ENCODE measurements around the gene TBX4.
"Not testable (repeated sequence)": the region's sequence is repeated elsewhere in the genome, so short reads cannot be mapped to it uniquely, and the experiment has no call there.

Gene TBX4

DNA sequence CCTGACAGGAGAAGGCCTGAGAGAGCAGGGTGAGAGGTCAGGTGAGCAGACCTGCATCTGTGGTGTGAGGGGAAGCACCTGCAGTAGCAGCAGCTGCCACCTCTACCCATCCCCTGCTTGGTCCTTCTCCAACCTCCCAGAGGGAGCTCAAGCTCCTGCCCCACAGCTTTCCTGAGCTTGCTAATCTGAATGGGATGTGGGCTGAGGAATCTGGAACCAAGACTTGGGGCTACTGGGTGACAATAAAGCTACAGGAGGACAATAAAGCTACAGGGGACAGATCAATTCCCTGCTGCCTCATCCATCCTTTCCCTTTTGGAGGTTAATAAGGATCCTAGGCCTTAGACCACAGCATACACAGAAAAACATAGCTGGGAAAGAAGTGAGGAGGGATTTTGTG, 4.9 kb upstream of the TBX4 start:
- DNase-seq (ENCODE audit: extremely low spot score), result no peak
- ChIA-PET CTCF (interaction anchor here (0.6 to 0.8 kb wide), 2 partner anchors 21 to 425 kb away, joined by 3 to 5 read pairs; no protein-coding TSS in a partner anchor), POLR2A (interaction anchor here (0.8 kb wide), 1 partner anchor 17 kb away, joined by 3 read pairs; no protein-coding TSS in a partner anchor)
- no peak for TF ChIP-seq HDGF (IDR thresholded peaks at IDR 0.05; ENCODE audit: borderline replicate concordance)

- POLR2A ChIA-PET, result no interaction called here
Observed at GRCh38 chr17:61448042-61448441, 4.2 kb upstream of the TBX4 start.

DNA sequence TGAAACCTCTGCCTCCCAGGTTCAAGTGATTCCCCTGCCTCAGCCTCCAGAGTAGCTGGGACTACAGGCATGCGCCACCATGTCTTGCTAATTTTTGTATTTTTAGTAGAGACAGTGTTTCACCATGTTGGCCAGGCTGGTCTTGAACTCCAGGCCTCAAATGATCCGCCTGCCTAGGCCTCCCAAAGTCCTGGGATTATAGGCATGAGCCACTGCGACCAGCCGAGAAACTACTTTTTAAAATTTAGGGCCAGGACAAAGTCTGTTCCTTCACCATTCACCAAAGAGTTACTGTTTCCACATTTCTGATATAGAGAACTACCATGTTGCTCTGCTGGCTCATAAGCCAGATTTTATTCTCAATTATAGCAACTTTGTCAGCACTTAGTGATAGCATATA, 3.1 kb upstream of the TBX4 start:
- POLR2A ChIA-PET; DNase-seq (ENCODE audit: extremely low spot score): not testable (repeated sequence)
- CTCF ChIA-PET, result interaction anchor here (0.7 kb wide), 1 partner anchor 32 kb away, joined by 4 read pairs; no protein-coding TSS in a partner anchor

More at GRCh38 chr17:61448042-61448441, 4.2 kb upstream of the TBX4 start:
- CTCF ChIA-PET, result interaction anchor here (0.6 to 0.8 kb wide), 2 partner anchors 15 to 20 kb away, joined by 5 read pairs; no protein-coding TSS in a partner anchor
- no peak for TF ChIP-seq TARDBP (IDR thresholded peaks at IDR 0.05)
- no peak for TF ChIP-seq FOXM1 (IDR thresholded peaks at IDR 0.05; ENCODE audit: borderline replicate concordance)
- no peak for TF ChIP-seq ARNT (IDR thresholded peaks at IDR 0.05)
- TF ChIP-seq LEF1 (IDR thresholded peaks at IDR 0.05; ENCODE audit: borderline replicate concordance), result no peak
- TF ChIP-seq FOXK2 (IDR thresholded peaks at IDR 0.05), result no peak
- TF ChIP-seq SP1 (IDR thresholded peaks at IDR 0.05), result no peak
- TF ChIP-seq NFRKB (IDR thresholded peaks at IDR 0.05), result no peak
- no peak for TF ChIP-seq SUZ12 (IDR thresholded peaks at IDR 0.05)
- TF ChIP-seq ELF4 (IDR thresholded peaks at IDR 0.05), result no peak
- TF ChIP-seq HDGF (IDR thresholded peaks at IDR 0.05; ENCODE audit: borderline replicate concordance), result no peak
- no peak for TF ChIP-seq BHLHE40 (IDR thresholded peaks at IDR 0.05; ENCODE audit: borderline replicate concordance)
- TF ChIP-seq FOXA1 (IDR thresholded peaks at IDR 0.05), result no peak
- TF ChIP-seq, protein P1, sequence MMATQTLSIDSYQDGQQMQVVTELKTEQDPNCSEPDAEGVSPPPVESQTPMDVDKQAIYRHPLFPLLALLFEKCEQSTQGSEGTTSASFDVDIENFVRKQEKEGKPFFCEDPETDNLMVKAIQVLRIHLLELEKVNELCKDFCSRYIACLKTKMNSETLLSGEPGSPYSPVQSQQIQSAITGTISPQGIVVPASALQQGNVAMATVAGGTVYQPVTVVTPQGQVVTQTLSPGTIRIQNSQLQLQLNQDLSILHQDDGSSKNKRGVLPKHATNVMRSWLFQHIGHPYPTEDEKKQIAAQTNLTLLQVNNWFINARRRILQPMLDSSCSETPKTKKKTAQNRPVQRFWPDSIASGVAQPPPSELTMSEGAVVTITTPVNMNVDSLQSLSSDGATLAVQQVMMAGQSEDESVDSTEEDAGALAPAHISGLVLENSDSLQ (IDR thresholded peaks at IDR 0.05), result no peak
- DNase-seq (ENCODE audit: extremely low spot score), result no peak

GRCh38 chr17:61449707-61450640, 2.2 kb upstream of the TBX4 start:
- DNase-seq (ENCODE audit: extremely low spot score), result no peak
- no peak for TF ChIP-seq TARDBP (IDR thresholded peaks at IDR 0.05)
- TF ChIP-seq ELF4 (IDR thresholded peaks at IDR 0.05), result no peak
- no peak for TF ChIP-seq CTBP1 (IDR thresholded peaks at IDR 0.05; ENCODE audit: borderline replicate concordance)
- TF ChIP-seq FOXK2 (IDR thresholded peaks at IDR 0.05), result no peak
- no peak for TF ChIP-seq SUZ12 (IDR thresholded peaks at IDR 0.05)
- TF ChIP-seq, protein P1 (IDR thresholded peaks at IDR 0.05), result no peak
- no peak for TF ChIP-seq FOXA1 (IDR thresholded peaks at IDR 0.05)
- CTCF ChIA-PET, result interaction anchor here (0.7 kb wide), 1 partner anchor 33 kb away, joined by 4 read pairs; no protein-coding TSS in a partner anchor
- POLR2A ChIA-PET, result no interaction called here

DNA sequence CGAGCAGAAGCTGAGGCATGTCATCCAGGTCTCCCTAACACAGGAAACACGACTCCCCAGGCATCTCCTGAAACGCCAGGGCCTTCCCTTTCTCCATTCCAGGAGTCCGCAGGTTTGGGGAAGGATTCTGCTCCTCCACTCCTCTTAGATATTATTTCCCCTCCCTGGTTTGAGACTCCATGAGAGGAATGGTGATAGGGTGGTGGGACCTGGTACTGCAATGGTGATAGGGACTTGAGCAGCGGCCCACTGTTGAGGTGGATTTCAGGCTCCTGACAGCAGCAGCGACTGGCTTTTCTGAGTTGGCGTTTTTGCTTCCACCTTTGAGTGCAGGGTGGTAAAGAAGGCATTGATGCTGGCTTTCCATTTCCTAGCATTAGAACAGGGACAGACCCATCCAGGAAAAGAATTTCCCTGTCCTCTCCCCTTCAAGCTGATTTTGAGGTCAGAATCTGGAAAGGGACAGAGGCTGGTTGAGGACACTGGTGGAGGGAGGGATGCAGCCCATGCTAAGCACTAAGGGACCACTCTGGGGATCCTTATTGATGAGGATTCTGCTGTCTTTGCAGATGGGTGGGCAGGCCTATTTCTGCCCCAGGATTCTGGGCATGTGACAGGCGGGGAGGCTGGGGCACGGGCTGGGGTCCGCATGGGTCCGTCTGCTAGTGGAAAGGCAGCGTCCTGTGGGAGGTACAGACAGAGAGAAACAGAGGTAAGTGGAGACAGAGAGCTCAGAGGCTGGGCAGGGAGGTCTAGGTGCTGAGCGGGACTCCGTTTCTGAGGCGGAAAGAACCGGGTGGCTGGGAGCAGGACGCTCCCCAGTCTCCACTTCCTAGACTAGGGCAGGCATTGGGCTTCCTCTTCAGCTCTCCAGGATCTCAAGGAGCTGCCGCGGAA, 1.3 kb upstream of the TBX4 start:
- TF ChIP-seq LEF1 (IDR thresholded peaks at IDR 0.05; ENCODE audit: borderline replicate concordance) (no peak), FOXM1 (IDR thresholded peaks at IDR 0.05; ENCODE audit: borderline replicate concordance) (no peak), TARDBP (IDR thresholded peaks at IDR 0.05) (no peak), L3MBTL2 (conservative IDR thresholded peaks at IDR 0.05) (no peak), NFRKB (IDR thresholded peaks at IDR 0.05) (no peak)
- ChIA-PET CTCF (no interaction called here), POLR2A (no interaction called here)
- DNase-seq (ENCODE audit: extremely low spot score), result no peak

DNA sequence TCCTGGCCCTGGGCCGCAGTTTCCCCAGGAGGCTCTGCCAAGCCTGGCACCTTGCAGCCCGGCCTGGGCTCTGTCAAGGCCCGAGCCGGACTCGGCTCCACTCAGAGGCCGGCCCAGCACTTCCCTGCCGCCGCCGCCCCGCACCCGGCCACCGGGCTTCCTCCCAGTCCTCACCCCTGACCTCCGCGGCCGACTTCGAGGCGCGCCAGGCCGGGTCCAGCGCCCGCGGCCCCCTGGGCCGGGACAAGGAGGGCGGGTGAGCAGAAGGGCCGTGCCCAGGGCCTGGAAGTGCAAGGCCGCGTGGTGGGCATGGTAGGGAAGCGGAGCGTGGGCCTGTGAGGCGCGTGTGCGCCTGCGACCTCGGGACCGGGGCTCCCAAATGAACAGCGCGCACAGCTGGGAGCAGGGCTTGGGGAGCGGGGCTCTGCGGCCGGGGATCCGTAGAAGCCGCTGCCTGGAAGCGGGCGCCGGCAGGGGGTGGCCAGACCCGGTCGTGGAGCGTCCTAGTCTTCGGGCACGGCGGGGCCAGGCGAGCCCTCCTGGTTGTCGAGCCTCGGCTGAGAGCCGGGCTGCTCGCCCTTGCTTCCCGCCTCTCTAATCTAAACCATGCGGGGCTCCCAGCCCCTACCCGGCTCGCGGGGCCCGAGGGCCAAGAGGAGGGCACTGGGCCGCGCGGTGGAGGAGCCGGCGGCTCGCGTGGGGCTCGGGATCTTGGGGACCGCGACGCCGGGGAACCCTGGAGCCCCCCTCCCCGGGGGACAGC, 503 bp upstream of the TBX4 start:
- POLR2A ChIA-PET, result no interaction called here

More for the DNA sequence above, 503 bp upstream of the TBX4 start:
- TF ChIP-seq CTBP1 (IDR thresholded peaks at IDR 0.05; ENCODE audit: borderline replicate concordance) (no peak), ARNT (IDR thresholded peaks at IDR 0.05) (no peak), FOXA1 (IDR thresholded peaks at IDR 0.05) (no peak), FOXM1 (IDR thresholded peaks at IDR 0.05; ENCODE audit: borderline replicate concordance) (no peak), ELF4 (IDR thresholded peaks at IDR 0.05) (no peak), LEF1 (IDR thresholded peaks at IDR 0.05; ENCODE audit: borderline replicate concordance) (no peak), SP1 (IDR thresholded peaks at IDR 0.05) (no peak), HDGF (IDR thresholded peaks at IDR 0.05; ENCODE audit: borderline replicate concordance) (no peak), FOXK2 (IDR thresholded peaks at IDR 0.05) (no peak), BHLHE40 (IDR thresholded peaks at IDR 0.05; ENCODE audit: borderline replicate concordance) (no peak), L3MBTL2 (conservative IDR thresholded peaks at IDR 0.05) (no peak), TARDBP (IDR thresholded peaks at IDR 0.05) (no peak), NFRKB (IDR thresholded peaks at IDR 0.05) (no peak), SUZ12 (IDR thresholded peaks at IDR 0.05) (no peak), ZNF384 (IDR thresholded peaks at IDR 0.05) (no peak)
- TF ChIP-seq, protein P1 (IDR thresholded peaks at IDR 0.05), result no peak
- CTCF ChIA-PET, result no interaction called here
- no peak for DNase-seq (ENCODE audit: extremely low spot score)
